ENCODE data around the gene SCGB1C1. TPM values are rescaled to one million over a fixed set of nuclear protein-coding genes. Genes with fewer than 3 reads are reported as not detected.

The SCGB1C1 gene
- total and polyA plus RNA-seq, 9 of the 15 experiments (the other 6 are each of a cell fraction or from before 2014, with no cell fraction given): not detected

DNA sequence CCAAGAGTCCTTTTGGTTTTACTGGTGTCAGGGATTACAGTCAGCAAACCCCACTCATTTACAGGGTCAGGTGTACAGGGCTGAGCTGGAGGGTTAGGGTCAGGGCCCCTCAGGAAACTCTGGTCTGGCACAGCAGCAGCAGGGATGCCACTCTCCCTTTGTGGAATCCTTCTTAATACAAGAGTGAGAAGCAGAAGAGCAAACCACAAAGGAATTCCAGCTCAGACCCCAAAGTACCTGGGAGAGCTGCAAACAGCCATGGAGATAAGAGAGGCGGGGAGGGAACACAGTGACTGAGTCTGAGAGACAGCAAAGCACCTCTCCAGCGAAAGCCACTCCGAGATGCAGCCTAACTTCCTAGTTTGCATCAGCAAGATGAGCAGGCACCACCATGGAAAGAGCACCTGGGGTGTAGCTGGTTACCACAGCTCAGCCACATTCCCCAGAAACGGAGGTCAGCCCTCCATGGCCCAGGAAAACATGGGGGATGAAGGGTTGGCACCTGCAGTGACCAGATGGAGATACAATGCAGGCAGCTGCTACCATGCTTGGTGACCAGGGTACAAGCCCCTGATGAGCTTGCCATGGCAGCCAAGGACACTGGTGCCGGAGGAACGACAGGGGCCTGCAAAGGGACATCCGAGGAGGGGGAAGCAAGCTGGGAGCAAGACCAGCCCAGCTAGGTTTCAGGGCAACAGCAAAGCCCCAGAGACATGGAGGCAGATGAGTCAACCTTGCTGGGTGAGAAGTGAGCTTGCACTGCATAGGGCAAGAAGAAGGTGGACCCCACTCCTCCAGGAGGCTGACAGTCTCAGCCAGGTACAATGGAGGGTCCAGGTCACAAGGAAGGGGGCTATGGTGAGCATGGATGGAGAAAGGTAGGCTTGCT, 10.4 kb downstream of the SCGB1C1 start:
- H2AFZ ChIP-seq (ENCODE audit: low read depth, low read length): no peak overlapping the region
- no peak for TF ChIP-seq MTF1 (CRISPR knock-in tag; IDR thresholded peaks at IDR 0.05; ENCODE audit: borderline replicate concordance)
- no peak for TF ChIP-seq TGIF2 (CRISPR knock-in tag; IDR thresholded peaks at IDR 0.05)
- peak; percentile 56; the same call in 1 of the 2 replicates for TF ChIP-seq POLR2A (conservative IDR thresholded peaks at IDR 0.05)
- TF ChIP-seq ZKSCAN3 (CRISPR knock-in tag; IDR thresholded peaks at IDR 0.05): no peak
- peak; percentile 46; the same call in 1 of the 2 replicates for TF ChIP-seq RBFOX2 (IDR thresholded peaks at IDR 0.05; ENCODE audit: low read depth, low read length)
- no peak for TF ChIP-seq NCOR1 (IDR thresholded peaks at IDR 0.05)
- TF ChIP-seq RBM39 (optimal IDR thresholded peaks at IDR 0.05; ENCODE audit: low read depth, low read length): no peak
- no peak for TF ChIP-seq BCOR (IDR thresholded peaks at IDR 0.05)
- no peak for TF ChIP-seq SMARCB1 (IDR thresholded peaks at IDR 0.05; ENCODE audit: insufficient read length, low read depth)
- no peak for TF ChIP-seq YBX1 (IDR thresholded peaks at IDR 0.05)
- 0 out of 2 replicates have a peak, but pooled peaks have one; percentile 61 for TF ChIP-seq SUPT5H (IDR thresholded peaks at IDR 0.05)
- in situ Hi-C loops (cut with MboI): no loop called here
- no peaks in the 10 kb centered on the region for H3K9me3 ChIP-seq (replicated peaks; ENCODE audit: control insufficient read depth, insufficient read depth, low read depth, low read length)
- no peak overlapping the region; the same call in 2 of the 3 replicates for H3K27ac ChIP-seq (ENCODE audit: extremely low read depth, low read depth, low read length)
- H3K9me1 ChIP-seq (ENCODE audit: control insufficient read depth, insufficient read depth, low read length): no peaks in the 10 kb centered on the region
- H3K9ac ChIP-seq (ENCODE audit: insufficient read depth in 1 of 2, low read depth in 2 of 2, low read length in 2 of 2): peak overlapping the region in 1 of 2 experiments; percentile 70; a peak in 2 of 4 replicates
- WGBS (ENCODE audit: insufficient coverage, low coverage, missing lambda C conversion rate): 83% methylated on average over 6 of the region's 7 CpGs
- intact Hi-C loops (cut with micrococcal nuclease): no loop called here
- CTCF ChIA-PET (ENCODE audit: low intra/inter-chr PET ratio): no interaction called here
- H3K79me2 ChIP-seq (ENCODE audit: control insufficient read depth, insufficient read depth, low read length): peaks cover 42% of the 10 kb centered on the region
- H3K4me1 ChIP-seq (replicated peaks in 1 of 2; ENCODE audit: control insufficient read depth in 2 of 2, insufficient read depth in 2 of 2, low read length in 2 of 2): peaks cover 24 to 52% of the 10 kb centered on the region in 2 experiments; a peak in 4 of 5 replicates
- H3K4me2 ChIP-seq (ENCODE audit: insufficient read depth, low read length): no peak overlapping the region
- H3K4me3 ChIP-seq: no peak overlapping the region
- H4K20me1 ChIP-seq (replicated peaks; ENCODE audit: control insufficient read depth, insufficient read depth, low read length): peaks cover 25% of the 10 kb centered on the region
- DNase-seq (ENCODE audit: extremely low read depth in 1 of 4, low spot score in 3 of 4): no peak
- no peak for ATAC-seq
- POLR2A ChIA-PET: interaction anchor here (0.6 to 2.1 kb wide), 3 partner anchors 13 to 373 kb away, joined by 3 to 4 read pairs (median 3); partner anchors contain the start of gene PHRF1
- FAIRE-seq: no peak
- H3K27me3 ChIP-seq (ENCODE audit: control insufficient read depth in 2 of 2, insufficient read depth in 2 of 2, low read length in 2 of 2): no peaks in the 10 kb centered on the region; a peak in 1 of 5 replicates
- BruUV-seq (replicated peaks): no TSS peak
- peaks cover 52% of the 10 kb centered on the region for H3K36me3 ChIP-seq (ENCODE audit: control insufficient read depth, insufficient read depth, low read length)

Data from K562 (cell line).